T follicular helper cell (primary cell): ENCODE data around the gene SPACA5.
"Not testable (repeated sequence)": the region's sequence is repeated elsewhere in the genome, so short reads cannot be mapped to it uniquely, and the experiment has no call there.

Experiments used
- DNase-seq: peaks from one replicate; pipeline ENCODE4 v3.0.0-alpha.2; 2020; ENCODE audit warnings: low read depth
- total RNA-seq, 2 experiments: gene quantifications; one replicate each; lab custom pipeline; 2026; lab: John Stamatoyannopoulos, UW

The SPACA5 gene
- 0 reads per million in 2 experiments for total RNA-seq

DNA sequence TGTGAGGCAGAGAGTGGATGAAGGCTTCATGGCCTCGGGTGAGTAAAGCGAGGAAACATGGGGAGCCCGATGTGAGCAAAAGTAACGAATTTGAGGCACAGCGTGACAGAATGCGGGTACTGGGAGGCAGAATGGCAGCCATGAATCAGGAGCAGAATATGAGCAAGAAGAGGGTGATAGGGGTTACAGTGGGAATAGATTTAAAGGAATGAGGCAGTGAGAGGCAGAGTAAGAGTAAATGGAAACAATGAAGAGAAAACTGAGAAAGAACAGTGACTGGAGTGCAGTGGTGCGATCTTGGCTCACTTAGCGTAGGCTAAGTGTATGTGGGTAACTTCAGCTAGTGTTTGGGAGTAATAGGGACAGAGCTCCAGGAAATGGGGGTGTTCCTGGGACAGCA, at the start of gene SPACA5:
TSS of gene SPACA5 (plus strand) at position 301 of the 400 bp plus-strand sequence. CDS start 815 bp downstream, outside the sequence.
- not testable (repeated sequence) for DNase-seq

DNA sequence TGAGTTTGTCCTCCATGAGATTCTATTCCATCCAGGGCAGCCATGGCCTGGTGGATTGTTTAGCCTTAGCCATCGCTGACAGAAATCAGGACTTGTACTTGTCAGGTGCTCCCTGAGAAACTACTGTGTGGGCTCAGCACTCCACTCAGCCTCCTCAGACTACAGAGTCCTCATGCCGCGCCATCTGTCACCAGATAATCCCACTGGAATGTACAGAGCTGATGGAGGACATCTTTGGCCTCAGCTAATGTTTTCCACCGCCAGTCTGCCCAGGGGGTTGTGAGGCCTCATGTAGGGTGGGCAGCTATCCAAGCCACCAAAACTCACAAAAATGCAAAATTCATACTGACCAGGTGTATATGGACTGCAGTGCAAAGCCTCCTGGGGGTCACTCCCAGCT, 48.6 kb upstream of the SPACA5 start:
- not testable (repeated sequence) for DNase-seq

DNA sequence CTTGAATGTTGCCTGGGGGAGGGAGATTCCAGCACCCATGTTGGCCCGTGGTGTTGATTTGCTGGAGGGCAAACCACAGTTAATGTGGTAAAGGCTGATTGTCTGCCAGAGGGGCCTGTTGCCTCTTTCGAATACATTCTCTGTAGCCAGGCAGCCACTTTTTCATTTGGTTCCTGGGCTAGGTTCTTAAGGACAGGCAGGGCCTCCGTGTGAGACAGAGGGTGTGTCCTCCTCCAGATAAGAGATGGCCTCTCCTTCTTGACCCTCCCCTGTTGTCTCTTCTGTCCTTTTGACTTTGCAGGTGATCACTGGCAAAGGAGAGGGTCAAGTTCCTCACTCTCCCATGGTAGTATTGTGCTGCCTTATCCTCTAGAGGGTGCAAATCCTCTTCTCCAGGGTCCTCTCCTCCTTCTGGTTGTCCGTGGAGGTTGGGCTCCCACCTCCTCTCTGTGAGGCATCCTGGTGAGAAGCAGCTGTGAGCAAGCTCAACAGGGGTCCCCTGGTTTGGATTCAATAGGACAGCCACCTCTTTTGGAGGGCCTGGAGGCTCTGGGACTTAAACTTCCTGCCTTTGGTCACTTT, 47.9 kb upstream of the SPACA5 start:
- DNase-seq: no peak

DNA sequence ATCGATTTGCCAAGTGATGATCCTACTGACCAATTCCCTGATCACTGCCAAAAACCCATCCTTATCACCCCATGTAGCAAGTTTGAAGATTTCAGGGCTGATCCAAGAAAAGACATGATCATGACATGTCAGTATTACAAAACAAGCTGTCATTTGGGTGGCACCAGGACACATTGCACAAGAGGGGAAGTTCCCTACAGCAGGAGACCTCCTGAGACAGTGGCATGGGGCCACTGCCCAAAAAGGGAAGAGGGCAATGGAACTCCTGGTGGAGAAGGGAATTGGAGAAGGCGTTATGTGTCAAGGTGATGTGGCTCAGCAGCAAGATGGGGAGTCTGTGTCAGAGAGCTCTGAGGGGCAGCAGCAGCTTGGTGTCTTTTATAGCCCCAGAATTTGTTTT, 46.4 kb upstream of the SPACA5 start:
- no peak for DNase-seq

DNA sequence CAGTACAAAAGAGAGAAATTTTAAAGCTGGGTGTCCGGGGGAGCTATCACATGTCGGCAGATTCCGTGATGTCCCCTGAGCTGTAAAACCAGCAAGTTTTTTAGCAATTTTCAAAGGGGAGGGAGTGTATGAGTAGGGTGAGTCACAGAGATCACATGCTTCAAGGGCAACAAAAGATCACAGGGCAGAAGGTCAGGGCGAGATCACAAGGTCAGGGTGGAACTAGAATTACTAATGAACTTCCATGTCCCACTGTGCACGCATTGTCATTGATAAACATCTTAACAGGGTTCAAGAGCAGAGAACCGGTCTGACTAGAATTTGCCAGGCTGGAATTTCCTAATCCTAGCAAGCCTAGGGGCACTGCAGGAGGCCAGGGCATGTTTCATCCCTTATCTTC, 45.0 kb upstream of the SPACA5 start:
- DNase-seq: not testable (repeated sequence)

DNA sequence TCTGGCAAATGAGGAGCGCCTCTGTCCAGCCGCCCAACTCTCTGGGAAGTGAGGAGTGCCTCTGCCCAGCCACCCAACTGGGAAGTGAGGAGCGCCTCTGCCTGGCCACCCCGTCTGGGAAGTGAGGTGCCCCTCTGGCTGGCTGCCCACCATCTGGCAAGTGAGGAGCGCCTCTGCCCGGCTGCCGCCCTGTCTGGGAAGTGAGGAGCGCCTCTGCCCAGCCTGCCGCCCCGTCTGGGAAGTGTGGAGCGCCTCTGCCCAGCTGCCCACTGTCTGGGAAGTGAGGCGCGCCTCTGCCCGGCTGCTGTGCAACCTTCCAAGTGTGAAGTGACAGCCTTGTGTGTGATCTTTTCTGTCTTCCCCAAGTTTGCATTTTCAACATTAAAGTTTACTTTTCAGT, 41.3 kb upstream of the SPACA5 start:
- not testable (repeated sequence) for DNase-seq

DNA sequence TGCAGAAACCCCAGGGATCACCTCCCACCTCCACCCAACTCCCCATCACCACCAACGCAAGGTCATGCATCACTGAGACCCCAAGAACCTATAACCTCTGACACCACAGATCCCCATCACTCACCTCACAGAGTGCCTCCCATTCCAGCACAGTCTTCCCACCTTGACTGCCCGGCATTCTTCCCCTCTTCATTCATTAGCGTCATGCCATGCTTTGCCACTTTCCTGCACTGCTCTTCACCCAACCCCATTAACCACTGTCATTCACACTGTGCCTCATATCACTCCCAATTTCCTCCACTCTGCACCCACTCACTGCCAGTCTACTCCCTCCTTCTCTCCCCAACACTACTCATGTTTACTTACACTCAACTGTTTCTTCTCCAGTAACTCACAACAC, 33.6 kb upstream of the SPACA5 start:
- DNase-seq: no peak

DNA sequence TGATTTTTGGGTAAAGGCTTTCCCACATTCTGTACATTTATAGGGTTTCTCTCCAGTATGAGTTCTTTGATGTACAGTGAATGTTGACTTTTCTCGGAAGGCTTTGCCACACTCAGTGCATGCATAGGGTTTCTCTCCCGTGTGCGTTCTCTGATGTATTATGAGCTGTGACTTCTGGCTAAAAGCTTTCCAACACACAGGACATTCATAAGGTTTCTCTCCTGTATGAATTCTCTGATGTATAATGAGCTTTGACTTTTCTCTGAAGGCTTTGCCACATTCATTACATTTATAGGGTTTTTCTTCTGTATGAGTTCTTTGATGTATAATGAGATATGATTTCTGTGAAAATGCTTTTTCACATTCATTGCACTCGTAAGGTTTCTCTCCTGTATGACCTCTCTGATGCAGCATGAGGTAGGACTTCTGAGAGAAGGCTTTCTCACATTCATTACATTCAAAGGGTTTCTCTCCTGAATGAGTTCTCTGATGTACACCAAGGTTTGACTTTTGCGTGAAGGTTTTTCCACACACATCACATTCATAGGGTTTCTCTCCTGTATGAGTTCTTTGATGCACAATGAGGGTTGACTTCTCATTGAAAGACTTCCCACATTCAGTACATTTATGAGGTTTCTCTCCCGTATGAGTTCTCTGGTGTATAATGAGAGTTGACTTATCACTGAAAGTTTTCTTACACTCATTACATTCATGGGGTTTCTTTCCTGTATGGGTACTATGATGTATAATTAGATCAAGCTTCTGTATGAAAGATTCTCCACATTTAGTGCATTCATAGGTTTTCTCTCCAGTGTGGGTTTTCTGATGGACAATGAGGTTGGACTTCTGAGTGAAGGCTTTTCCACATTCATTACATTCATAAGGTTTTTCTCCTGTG, 30.3 kb upstream of the SPACA5 start:
- DNase-seq: no peak

DNA sequence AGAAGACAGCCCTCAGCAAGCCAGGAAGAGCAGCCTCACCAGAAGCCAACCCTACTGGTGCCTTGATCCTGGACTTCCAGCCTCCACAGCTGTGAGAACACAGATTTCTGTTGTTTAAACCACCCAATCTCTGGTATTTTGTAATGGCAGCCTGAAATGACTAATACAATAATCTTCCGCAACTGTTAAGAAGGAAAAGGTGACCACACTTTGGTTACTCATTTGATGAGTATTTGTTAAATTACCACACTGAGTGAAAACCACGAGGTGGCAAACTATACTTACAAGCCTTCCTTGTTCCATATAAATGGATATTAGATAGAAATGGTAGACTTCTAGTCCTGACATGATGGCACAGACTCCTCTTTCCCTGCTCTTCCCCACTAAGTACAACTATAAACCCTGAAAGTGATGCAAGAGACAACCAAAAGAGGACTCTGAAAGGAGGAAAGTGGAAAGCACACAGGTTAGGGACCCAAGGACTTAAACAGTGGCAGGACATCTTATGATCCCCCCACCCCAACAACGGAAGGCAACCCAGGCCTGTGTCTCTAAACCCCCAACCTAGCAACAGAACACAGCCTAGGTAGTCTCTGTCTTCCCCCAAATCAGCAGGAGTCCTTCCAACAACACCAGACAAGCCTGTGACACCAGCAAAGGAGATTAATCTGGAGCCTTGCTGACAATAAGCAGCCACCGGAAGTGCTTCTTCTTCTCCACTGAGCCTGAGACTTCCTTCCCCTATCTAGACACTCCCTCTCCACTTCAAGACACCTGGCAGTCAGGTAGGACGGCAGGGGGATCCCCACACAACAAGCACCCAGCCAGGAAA, 15.3 kb upstream of the SPACA5 start:
- DNase-seq: no peak

DNA sequence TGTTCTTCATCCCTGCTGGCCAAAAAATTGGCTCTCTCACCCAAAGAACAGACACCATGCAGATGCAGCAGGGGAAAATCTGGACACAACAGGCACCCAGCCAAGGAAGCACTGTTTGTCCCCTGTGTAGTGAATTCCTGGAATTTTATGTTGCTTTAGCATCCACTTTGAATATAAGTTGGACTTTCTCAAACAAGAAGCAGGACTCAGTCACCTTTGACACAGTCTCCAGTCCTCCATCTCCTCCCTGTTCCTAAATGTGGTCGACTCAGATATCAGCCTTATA, 14.8 kb upstream of the SPACA5 start:
- no peak for DNase-seq

DNA sequence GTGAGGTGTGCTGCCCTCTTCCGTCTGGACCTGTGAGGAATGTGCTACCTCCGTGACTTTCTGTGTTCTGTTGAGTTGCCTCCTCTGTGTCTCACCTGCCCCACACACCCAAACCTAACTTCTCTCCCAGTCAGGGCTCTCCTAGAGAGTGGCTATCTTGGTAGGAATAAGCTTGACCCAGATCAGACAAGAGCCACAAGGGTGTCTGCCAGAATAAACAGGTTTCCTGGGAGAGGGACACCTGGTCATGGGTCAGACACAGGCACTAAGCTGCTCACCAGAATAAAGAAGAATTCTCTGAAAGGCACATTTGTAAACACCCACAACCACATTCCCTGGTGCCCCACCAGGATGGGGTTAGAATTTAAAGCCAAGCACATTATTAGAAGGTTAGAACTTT, 14.1 kb upstream of the SPACA5 start:
- no peak for DNase-seq

DNA sequence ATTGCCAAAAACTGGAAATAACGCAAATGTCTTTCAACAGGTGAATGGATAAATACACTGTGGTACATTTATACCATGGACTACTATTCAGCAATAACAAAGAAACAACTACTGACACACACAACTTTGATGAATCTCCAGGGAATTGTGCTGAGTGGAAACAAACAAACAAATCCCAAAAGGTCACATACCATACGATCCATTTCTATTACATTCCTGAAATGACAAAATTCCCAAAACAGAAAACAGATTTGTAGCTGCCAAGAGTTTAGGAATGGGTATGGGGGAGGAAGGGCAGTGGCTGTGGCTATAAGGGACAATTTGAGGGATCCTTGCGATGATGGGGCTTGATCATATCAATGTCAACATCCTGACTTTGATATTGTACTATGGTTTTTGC, 5.5 kb upstream of the SPACA5 start:
- no peak for DNase-seq

DNA sequence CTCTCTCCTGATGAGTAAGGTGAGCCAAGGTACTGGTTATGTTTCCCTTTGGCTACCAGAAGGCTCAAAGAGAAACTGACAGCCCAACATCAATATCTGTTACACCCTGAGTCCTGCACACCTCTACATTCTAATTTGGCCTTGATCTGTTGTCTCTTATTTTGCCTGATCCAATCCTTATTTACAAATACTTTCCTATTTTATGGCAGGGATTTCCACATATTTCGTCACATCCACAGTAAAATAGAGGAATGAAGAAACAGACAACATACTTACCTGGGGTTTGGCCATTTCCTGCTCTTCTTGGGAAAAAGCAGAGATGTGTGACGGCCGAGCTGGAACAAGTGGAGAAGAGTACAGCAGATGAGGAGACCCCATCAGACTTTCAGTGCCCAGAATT, 4.5 kb upstream of the SPACA5 start:
- DNase-seq: no peak

DNA sequence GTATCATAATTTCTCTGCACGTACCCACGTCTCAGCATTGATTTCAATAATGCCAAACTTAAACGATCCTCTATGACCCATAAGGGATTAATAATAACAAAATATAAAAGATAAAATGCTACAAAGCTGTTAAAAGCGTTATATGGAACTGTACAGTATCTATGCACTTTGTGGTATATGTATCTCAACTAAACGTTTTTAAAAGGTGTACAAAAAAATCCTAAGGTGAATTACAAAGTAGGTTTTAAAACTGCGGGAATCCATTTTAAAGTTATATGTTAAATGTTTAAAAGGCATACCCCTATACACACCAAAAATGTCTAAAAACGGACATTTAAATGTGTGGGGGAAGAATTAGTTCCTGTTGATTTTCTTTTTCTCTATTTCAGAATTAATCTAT, 3.9 kb upstream of the SPACA5 start:
- DNase-seq: no peak

DNA sequence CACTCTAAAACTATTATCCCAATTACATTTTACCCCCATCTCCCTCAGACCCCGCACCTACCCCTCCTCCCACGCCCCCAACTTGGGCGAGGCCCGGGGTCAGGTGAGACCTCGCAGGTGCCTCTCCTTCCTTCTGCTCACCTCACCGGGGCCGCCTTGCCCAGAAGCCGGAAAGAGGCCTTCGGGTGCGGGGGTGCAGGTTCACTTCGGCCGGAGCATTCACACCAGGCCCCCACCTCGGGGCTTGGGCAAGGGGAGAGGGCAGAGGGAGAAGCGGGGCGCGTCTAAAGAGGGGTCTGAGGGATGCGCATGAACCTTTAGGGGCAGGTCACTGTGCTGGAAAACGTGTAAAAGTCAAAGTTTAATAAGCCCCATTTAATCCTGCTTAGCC, 3.4 kb upstream of the SPACA5 start:
- DNase-seq: no peak

DNA sequence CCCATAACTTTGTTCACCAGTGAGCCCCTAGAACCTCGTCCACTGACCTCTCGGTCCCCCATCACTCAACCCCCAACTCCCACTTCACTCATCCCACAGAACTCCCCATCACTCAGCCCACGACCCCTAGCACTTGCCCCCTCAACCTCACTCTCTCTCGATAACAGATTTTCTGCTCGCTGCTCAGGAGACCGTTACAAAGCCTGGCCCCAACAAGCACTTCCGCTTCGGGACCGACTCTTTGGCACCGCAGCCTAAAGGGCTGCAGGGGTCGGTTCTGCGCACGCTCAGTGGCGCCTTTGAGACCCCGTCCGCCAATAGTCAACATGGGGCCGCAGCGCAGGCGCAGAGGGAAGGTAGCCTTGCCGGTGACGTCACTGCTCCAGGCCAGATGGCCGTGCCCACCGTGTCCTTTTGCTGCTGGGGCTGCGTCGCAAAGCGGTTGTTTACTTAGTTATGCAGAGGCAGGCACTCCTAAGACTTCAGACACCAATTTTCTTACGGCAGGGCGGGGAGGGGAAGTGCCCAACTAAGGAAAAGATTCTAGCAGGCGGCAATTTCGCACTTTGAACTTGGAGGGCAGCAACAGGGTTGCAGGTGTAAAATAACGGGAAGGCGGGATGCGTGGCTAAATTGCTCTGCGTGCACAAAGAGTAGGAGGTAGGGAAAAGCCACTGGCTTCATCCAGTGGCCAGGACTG, 2.9 kb upstream of the SPACA5 start, which contains the start of gene ZNF182:
TSS of gene ZNF182 (minus strand) at position 232 of the 700 bp plus-strand sequence. CDS start 1,380 bp downstream, outside the sequence.
- DNase-seq: peak; percentile 90

DNA sequence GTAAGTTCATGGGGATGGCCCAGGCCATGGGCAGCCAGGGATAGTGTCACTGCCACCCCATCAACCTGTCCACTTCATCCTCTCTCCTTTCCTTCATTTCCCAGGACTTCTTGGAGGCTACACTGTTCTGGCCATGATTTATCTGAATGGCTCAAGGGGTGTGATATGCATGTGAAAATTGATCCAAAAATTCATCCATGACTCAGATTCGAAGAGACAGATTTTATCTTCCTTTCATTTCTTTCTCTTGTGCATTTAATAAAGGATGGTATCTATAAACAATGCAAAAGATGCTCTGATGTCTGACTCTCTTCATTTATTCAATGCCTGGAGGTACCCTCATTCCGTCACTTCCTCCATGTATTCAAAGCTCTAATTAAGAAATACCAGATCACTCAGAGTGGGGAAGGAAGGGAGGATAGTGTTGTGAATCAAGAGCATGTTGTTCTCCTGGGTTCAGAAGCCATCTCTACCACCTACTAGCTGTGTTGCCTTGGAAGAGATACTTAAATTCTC, 2.7 kb downstream of the SPACA5 start:
- DNase-seq: not testable (repeated sequence)

DNA sequence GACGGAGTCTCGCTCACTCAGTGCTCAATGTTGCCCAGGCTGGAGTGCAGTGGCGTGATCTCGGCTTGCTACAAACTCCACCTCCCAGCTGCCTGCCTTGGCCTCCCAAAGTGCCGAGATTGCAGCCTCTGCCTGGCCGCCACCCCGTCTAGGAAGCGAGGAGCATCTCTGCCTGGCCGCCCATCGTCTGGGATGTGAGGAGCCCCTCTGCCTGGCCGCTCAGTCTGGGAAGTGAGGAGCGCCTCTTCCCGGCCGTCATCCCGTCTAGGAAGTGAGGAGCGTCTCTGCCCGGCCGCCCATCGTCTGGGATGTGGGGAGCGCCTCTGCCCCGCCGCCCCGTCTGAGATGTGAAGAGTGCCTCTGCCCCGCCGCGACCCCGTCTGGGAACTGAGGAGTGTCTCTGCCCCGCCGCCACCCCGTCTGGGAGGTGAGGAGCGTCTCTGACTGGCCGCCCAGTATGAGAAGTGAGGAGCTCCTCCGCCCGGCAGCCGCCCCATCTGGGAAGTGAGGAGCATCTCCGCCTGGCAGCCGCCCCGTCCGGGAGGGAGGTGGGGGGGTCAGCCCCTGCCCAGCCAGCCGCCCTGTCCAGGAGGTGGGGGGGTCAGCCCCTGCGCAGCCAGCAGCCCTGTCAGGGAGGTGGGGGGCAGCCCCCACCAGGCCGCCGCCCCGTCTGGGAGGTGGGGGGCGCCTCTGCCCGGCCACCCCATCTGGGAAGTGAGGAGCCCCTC, 10.0 kb downstream of the SPACA5 start:
- not testable (repeated sequence) for DNase-seq

DNA sequence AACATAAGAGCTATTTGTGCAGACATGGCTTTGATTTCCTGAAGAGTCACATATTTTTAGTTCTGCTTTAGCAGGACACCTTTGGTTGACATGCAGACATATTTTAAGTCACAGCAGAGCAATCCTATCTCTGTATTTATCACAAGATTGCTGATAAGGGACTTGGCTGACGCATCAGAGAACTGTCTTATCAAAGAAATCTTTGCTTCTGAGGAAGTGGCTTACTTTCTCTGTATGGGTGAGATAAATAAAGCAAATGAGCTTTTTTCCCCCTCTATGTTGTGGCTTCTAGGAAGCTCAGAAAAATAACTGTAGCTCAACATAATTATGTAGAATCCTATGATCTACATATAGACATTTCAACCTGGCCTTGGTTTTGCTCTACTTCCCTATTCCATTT, 13.1 kb downstream of the SPACA5 start:
- DNase-seq: not testable (repeated sequence)

DNA sequence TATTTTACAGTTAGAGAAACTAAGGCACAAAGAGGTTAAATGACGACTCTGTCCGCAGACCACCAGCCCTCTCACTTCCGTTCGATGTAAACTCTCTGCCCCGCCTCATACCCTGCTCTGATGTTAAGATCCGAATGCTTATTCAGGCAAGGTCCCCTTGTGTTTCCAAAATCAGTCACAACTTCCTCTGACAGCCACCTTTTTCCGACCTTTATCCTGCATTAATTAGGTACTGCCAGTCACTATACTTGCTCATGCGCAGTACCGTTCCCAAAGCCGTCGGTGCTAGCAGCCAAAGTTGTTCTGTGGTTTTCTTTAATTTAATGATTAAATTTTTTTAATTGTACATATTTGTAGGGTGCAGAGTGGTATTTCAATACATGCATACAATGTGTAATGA, 13.7 kb downstream of the SPACA5 start:
- not testable (repeated sequence) for DNase-seq
